Measurements from ENCODE around the gene UBR4. TPM values are rescaled to one million over a fixed set of nuclear protein-coding genes. Genes with fewer than 3 reads are reported as not detected.

Gene UBR4
- total RNA-seq, 1 experiment from 2014 or later, result 131 TPM

DNA sequence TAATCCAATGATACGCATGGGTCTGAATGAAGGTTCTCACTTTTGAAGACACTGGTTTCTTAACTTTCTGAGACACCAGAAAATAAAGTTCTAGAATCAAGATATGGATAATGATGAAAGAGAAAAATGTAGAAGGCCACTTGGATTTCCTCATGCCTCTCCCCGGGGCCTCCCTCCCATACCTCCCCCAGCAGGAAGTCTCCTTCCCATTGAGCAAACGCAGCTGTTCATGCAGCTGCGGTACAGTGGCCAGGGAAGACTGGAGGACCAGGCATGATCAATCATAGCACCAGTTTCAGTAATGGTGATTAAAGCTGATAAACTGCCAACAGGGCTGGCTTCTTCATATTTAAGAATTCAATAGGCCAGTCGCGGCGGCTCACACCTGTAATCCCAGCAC, 10.9 kb upstream of the UBR4 start:
- Mint-ChIP-seq H3K36me3 (ENCODE audit: insufficient read depth in 1 of 3, low read depth in 3 of 3) (peaks cover 34 to 90% (median 74%) of the 10 kb centered on the region in 3 experiments; a peak in 6 of 7 replicates), H3K9me3 (no peaks in the 10 kb centered on the region), H3K4me3 (no peak overlapping the region), H3K4me1 (no peaks in the 10 kb centered on the region), H3K27me3 (ENCODE audit: low read depth) (no peaks in the 10 kb centered on the region), H3K27ac (no peak overlapping the region)
- H3K18ac ChIP-seq (ENCODE audit: insufficient read length, low read depth, low read length), result no peak overlapping the region
- H3K79me2 ChIP-seq (ENCODE audit: insufficient read depth, low read length), result no peaks in the 10 kb centered on the region
- H3K27ac ChIP-seq (ENCODE audit: insufficient read length, low read depth, low read length), result no peak overlapping the region
- H4K91ac ChIP-seq (ENCODE audit: insufficient read length, low read depth, low read length), result no peak overlapping the region
- no peak overlapping the region for H2AK5ac ChIP-seq (ENCODE audit: insufficient read length, low read length)
- no peaks in the 10 kb centered on the region for H3K23me2 ChIP-seq (ENCODE audit: insufficient read length, low read depth, low read length, poor library complexity, severe bottlenecking)
- no peak overlapping the region for H2BK120ac ChIP-seq (ENCODE audit: low read depth, low read length, poor library complexity, severe bottlenecking)
- no peak overlapping the region for H4K5ac ChIP-seq (ENCODE audit: insufficient read length, low read depth, low read length)
- H4K20me1 ChIP-seq (ENCODE audit: control insufficient read depth, insufficient read depth, insufficient read length), result no peaks in the 10 kb centered on the region
- no peaks in the 10 kb centered on the region for H3K27me3 ChIP-seq (ENCODE audit: insufficient read depth, low read length)
- no peaks in the 10 kb centered on the region for H3K79me1 ChIP-seq (ENCODE audit: insufficient read depth, low read depth, low read length, poor library complexity, severe bottlenecking)
- no CpG with 5 or more reads among the region's 7 CpGs for WGBS (ENCODE audit: extremely low coverage, insufficient read length, low lambda C conversion rate)
- TF ChIP-seq, protein P1, sequence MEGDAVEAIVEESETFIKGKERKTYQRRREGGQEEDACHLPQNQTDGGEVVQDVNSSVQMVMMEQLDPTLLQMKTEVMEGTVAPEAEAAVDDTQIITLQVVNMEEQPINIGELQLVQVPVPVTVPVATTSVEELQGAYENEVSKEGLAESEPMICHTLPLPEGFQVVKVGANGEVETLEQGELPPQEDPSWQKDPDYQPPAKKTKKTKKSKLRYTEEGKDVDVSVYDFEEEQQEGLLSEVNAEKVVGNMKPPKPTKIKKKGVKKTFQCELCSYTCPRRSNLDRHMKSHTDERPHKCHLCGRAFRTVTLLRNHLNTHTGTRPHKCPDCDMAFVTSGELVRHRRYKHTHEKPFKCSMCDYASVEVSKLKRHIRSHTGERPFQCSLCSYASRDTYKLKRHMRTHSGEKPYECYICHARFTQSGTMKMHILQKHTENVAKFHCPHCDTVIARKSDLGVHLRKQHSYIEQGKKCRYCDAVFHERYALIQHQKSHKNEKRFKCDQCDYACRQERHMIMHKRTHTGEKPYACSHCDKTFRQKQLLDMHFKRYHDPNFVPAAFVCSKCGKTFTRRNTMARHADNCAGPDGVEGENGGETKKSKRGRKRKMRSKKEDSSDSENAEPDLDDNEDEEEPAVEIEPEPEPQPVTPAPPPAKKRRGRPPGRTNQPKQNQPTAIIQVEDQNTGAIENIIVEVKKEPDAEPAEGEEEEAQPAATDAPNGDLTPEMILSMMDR (conservative IDR thresholded peaks at IDR 0.05), result no peak
- H3K4me1 ChIP-seq (ENCODE audit: insufficient read depth, low read length), result no peaks in the 10 kb centered on the region
- H2AFZ ChIP-seq (ENCODE audit: low read length), result no peak overlapping the region
- H3K9me3 ChIP-seq (ENCODE audit: control insufficient read depth, low read depth, low read length), result no peaks in the 10 kb centered on the region
- no peak overlapping the region for H3K4ac ChIP-seq (ENCODE audit: low read depth, low read length)
- DNase-seq, result no peak
- H3K23ac ChIP-seq (ENCODE audit: insufficient read length, low read depth, low read length), result no peak overlapping the region
- no peak overlapping the region for H4K8ac ChIP-seq (replicated peaks; ENCODE audit: insufficient read length, low read depth, low read length)
- H2BK12ac ChIP-seq (ENCODE audit: insufficient read length, low read depth, low read length), result no peak overlapping the region
- H3K56ac ChIP-seq (ENCODE audit: insufficient read length, low read depth, low read length), result no peak overlapping the region
- H3K9ac ChIP-seq (ENCODE audit: extremely low read depth, insufficient read length, low read length), result no peak overlapping the region
- no peak overlapping the region for H2BK5ac ChIP-seq (ENCODE audit: insufficient read length, low read length)
- no peak overlapping the region for H3K4me2 ChIP-seq (ENCODE audit: insufficient read depth, insufficient read length, low read length)
- no peak overlapping the region for H3T11ph ChIP-seq (ENCODE audit: low read length)
- H3K14ac ChIP-seq (ENCODE audit: insufficient read depth, low read length), result no peak overlapping the region
- H2BK15ac ChIP-seq (ENCODE audit: low read depth, low read length), result no peak overlapping the region
- no peak overlapping the region for H2BK20ac ChIP-seq (ENCODE audit: low read depth, low read length, poor library complexity, severe bottlenecking)
